HG03025 (cell line): ENCODE results near the gene AFG1L.
"Not testable (repeated sequence)": the region's sequence is repeated elsewhere in the genome, so short reads cannot be mapped to it uniquely, and the experiment has no call there.

Experiments used
- ATAC-seq: cut with Tn5 transposase; IDR thresholded peaks from one replicate; pipeline ENCODE4 v1.9.1; 2021; ENCODE audit warnings: mild to moderate bottlenecking, moderate library complexity; ENCODE audit not compliant: unreplicated experiment, low FRiP score

Gene AFG1L

DNA sequence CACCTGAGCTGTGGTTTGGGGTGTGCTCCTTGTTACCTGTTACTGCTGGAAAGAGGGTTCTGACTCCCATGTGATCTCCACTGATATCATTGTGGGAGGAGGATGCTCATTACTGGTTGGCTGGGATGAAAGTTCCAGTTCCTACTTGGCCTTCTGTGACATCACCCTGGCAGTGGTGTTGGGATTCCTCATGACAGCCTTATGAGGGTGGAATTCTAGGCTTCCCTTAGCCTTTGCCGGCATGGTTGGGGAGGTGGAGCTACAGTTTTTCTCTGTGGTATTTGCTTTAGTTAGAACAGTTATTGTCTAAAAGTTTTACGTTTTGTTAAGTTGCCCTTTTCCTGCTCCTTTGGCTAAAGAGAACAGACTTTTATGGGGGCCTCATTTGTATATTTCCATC is 112.1 kb downstream of the AFG1L start:
- no peak for ATAC-seq

DNA sequence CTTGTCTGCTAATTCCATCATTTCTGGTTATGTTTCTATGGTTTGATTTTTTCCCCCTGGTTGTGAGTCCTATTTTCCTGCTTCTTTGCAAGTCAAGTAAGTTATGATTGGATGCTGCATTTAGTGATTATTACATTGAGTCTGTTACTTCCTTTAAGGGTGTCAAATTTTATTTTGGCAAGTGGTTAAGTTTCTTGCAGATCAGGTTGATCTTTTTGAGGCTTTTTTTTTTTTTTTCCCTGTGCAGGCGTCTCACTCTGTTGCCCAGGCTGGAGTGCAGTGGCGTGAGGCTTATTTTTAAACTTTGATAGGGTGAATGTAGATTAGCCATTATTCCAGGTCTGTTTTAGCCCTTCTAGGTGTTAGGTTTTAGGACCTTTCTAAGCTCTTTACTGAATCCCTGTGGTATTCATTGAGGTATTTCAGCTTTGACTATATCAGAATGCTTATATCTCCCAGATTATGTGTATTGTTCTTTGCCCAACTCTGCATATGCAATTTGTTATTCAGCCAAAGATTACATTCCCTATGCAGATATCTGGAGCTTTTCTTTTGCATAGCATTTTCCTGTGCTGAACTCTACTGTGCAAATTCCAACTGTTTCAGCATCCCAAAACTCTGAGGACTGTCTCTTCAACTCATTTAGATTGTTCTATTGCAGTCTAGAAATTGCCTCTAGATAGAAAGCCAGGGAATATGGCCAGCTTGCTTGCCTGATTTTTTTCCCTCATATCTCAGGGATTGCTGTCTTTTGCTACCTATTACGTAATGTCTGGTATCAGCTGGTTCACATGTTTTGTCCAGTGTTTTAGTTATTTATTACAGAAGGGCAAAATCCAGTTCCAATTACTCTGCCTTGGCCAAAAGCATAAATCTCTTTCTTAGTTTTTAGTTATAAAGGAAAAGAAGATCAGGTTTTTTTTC is 113.3 kb downstream of the AFG1L start:
- no peak for ATAC-seq

DNA sequence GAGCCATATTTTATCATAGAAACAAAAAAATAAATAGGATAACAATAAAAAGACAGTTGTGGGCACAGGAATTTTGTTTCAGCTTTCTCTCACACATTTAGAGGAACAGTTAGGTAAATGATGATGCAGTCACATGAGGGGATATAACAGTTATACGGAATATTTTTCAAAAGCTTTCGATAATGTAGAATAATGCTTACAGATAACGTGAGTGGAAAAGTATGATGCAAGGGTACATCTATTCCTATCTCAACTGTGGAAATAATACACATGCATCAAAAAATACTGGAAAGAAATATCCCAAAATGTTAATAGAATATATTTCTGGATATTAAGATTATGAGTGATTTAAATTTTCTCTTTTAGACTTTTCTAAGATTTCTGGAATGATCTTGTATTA is 114.0 kb downstream of the AFG1L start:
- no peak for ATAC-seq

DNA sequence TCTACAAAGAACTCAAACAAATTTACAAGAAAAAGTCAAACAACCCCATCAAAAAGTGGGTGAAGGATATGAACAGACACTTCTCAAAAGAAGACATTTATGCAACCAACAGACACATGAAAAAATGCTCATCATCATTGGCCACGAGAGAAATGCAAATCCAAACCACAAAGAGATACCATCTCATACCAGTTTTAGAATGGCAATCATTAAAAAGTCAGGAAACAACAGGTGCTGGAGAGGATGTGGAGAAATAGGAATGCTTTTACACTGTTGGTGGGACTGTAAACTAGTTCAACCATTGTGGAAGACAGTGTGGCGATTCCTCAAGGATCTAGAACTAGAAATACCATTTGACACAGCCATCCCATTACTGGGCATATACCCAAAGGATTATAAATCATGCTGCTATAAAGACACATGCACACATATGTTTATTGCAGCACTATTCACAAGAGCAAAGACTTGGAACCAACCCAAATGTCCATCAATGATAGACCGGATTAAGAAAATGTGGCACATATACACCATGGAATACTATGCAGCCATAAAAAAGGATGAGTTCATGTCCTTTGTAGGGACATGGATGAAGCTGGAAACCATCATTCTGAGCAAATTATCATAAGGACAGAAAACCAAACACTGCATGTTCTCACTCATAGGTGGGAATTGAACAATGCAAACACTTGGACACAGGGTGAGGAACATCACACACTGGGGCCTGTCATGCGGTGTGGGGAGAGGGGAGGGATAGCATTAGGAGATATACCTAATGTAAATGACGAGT is 121.4 kb downstream of the AFG1L start:
- not testable (repeated sequence) for ATAC-seq

DNA sequence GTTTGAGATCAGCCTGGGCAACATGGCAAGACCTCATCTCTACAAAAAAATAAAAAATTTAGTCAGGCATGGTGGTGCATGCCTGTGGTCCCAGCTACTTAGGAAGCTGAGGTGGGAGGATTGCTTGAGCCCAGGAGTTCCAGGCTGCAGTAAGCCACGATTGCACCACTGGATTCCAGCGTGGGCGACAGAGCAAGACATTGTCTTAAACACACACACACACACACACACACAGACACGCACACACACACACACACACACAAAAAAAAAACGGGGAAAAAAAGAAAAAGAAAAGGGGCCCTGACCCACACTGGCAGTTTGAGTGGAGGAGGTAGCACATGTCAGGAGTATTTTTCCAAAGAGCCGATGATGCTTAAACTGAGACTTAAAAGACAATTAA is 122.2 kb downstream of the AFG1L start:
- ATAC-seq: no peak

DNA sequence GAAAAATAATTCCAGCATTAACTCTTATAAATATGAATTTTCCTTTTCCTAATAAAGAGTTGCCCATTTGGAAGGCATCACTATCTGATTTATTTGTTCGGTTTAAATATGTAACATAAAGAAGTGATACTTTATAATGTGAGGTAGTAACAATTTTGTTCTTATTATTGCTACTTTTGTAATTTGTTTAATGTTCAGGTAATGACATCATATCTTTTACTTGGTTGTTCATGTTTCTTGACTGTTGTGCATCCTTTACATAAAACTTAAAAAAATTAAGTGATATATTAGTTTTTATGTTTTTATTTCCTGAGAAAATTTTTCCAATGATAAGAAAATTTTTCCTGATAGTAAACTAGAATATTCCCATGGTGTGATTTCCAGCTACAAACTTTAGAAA is 124.6 kb downstream of the AFG1L start:
- no peak for ATAC-seq

DNA sequence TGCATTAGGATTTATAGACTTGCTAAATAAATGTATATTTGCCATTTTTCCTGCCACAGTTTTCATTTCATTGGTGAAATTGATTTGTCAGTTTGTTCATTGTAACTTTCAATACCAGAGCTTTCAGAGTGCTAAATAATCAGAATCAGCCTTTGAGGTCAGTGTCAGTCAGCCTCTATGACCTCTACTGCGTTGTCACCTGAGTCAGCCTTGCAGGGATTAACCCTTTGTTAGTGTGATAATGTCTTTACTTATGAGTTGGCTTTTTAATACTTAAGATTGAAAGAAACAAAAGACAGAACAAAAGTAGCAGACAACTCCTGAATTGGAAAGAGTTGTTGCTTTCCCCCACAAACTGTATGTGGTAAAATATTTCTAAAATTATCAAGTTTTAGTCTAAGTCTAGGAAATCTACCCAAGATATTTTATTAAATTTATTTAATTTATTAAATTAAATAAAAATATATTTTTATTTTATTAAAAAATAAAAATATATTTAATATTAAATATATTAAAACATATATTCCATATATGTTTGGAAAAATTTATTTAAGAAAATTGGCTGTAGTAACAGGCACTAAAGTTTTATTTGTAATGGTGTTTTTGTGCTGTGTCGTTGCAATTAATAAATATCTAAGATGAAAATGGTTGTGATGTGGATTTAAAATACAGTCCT is 125.2 kb downstream of the AFG1L start:
- ATAC-seq: no peak

DNA sequence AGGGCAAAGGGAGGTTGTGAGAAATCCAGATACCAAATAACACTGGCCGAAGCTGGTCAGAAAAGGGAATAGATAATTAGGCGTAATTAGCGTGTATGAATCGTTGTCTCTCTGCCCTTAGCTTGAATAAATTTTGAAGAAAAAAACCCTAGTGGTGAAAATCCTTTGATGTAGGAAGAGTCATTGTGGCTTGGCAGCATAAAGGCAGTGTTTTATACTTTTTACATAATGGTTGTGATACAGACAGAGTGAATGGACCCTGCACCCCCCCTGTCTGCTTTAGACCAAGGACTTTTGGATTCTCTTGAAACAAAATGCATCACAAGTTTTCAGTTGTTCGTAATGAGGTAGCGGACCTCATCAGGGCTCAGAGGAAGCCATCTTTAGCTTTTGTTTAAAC is 126.5 kb downstream of the AFG1L start:
- no peak for ATAC-seq

DNA sequence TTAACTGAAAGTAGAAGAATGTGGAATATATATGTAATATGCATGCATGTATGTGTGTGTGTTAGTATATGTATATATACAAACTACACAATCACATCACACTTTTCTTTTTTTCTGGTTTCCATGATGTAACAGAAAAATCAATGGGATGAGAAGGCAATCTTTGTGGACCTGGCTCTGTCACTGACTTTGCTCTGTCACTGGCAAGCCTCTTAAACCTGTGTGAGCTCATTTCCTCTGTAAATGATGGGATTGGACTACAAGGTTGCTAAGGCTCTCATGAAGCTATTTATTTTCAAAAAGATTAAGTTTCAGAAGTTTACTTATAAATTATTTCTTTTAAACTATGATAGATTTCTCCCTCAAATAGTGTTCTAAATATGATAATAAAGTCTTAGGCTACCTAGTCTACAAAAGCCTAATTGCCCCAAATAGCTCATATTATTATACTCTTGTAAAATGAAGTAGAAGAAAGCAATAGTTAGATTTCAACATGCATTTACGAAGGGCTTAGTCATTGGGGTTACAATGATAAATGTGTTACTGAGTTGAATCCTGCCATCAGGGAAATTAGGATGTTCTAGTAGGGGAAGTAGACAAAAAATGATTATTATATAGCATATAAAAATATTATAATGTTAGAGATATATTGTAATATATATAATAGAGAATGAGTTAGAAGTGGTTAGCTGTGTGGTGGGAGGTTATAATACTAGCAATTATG is 129.3 kb downstream of the AFG1L start:
- no peak for ATAC-seq

DNA sequence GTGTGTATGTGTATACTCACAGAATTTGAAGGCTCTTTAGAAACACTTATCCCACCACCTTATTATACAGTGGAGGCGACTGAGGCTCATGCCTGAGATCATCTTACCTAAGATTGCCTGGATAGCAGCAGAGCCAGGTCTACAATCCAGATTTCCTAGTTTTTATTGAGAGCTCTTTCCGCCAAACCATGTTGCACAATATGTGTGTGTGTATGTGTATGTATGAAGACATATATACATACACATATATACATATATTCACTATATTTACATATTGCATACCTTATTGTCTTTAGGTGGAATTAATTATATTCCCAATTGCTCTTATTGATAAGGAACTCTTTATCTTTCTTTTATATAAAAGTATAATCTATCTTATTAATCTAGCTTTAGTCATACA is 130.6 kb downstream of the AFG1L start:
- ATAC-seq: no peak

DNA sequence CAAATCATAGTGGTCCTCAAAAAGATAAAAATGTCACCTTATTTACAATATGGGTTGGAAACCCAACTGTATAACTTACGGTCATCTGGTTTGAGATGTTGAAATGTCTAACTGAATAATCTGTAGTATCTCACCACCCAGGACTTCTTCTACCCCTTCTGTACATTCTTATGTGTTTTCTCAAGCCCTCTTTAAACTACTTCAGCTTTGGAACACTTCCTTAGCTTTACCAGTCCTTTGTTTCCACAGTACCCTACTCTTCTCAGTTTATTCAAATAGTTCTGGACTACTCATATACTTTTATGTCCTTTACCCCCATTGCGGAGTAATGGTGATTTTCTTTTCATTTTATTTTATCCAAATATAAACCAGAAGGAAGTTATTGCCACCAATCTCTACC is 137.3 kb downstream of the AFG1L start:
- no peak for ATAC-seq

DNA sequence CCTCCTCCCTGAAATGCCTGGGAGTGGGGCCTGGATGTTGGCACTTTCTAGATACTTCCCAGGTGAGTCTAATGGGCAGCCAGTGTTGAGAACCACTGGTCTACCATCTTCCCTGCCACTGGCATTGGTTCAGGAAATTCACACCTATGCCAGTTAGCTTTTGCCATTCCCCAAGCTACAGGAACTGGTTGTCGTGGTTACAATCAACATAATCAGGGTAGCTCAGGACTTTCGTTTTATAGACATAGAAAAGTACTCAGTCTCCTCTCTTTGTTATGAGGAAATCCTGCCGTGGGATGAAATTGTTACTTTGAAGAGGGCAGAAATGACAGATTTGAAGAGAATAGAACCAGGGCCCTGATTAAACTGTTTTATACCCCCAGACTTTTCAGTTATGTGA is 137.9 kb downstream of the AFG1L start:
- no peak for ATAC-seq

DNA sequence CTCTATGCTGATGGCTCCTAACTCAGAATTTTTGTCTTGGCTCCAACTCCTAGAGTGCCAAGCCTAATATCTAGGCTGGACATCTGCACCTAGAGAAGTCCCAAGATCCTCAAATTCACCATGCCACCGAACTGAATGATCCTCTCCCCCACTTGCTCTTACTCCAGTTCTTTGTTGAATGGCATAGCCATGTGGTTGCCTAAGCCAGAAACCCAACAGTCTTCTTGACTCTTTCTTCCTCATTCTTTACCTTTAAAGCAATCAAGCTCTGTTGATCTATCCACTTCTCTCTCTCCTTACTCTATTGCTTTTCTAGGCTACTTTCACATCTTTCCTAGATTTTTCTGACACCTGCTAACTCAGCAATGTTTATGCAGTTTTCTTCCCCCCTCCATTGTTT is 139.4 kb downstream of the AFG1L start:
- no peak for ATAC-seq

DNA sequence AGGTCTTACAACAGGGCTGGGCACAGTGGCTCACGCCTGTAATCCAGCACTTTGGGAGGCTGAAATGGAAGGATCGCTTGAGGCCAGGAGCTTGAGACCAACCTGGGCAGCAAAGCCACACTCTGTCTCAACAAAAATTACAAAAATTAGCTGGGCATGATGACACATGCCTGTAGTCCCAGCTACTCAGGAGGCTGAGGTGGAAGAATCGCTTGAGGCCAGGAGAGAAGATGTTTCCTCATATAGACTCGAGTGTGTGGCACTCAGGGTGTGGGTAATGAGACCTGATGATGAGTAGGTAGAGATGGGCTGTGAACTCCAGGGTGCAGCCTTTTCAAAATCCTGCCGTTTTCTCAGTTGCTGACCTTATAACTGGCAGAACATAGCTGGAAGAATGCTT is 140.5 kb downstream of the AFG1L start:
- ATAC-seq: no peak

DNA sequence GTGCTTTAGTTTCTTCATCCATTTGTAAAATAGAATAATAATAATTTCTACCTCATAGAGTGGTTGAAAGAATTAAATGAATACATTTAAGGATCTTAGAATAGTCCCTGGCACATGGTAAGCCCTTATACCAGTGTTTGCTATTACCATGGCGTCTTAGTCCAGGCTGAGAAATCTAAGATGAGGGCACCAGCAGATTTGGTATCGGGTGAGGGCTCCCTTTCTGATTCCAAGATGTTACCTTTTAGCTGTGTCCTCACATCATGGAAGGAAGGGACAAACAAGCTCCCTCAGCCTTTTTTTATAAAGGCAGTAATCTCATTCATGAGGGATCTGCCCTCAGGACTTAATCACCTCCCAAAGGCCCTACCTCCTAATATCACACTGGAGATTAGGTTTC is 141.9 kb downstream of the AFG1L start:
- no peak for ATAC-seq

DNA sequence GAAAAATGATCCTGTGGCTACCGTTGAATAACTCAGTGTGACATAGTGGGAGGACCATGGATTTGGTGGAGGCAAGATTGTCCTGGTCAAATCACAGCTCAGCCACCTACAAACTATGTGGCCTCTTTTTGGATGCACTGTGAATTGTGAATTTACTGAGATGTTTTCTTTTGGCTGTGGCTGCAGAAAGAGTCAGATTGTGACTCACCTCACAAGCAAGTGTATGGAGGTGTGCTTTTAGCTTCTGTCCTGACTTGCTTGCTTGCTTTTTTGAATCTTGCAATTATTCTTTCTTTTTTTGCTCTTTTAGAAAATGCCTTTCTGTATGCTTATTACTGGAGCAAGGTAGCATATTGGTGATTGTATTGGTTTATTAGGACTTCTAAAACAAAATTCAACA is 143.0 kb downstream of the AFG1L start:
- ATAC-seq: no peak

DNA sequence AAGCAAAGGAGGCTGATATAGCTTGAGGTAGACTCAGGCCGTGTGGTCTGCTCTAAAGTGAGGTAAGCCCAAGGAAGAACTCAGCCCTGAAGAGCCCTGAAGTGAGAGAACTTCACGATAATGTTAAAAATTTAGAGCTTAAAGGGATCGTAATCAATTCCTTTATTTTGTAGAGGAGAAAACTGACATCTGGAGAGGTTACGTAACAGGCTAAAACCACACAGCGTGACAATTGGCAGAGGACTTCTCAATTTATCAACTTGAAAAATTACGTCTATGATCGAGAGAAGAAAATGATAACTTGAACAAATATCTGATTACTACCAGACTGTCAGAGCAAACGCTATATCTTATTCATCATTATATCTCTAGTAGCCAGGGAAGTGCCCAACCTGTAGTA is 144.1 kb downstream of the AFG1L start:
- no peak for ATAC-seq

DNA sequence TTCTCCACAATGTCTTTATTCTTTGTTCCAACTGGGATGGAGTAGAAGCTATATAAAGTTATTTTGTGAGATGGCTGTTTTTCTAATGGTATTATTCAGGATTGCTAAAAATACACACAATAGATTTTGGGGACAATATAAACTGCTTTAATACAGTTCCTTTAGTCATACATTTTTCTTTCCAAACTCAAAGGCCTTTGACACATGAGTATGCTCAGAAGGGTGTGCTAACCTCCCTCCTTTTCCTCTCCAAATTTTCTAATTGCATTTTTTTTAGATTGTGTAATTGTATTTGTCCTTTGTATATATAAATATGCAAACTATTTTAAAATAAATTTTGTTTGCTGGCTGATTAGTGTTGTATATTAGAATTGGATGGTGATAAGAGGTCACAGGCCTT is 146.3 kb downstream of the AFG1L start:
- ATAC-seq: no peak

DNA sequence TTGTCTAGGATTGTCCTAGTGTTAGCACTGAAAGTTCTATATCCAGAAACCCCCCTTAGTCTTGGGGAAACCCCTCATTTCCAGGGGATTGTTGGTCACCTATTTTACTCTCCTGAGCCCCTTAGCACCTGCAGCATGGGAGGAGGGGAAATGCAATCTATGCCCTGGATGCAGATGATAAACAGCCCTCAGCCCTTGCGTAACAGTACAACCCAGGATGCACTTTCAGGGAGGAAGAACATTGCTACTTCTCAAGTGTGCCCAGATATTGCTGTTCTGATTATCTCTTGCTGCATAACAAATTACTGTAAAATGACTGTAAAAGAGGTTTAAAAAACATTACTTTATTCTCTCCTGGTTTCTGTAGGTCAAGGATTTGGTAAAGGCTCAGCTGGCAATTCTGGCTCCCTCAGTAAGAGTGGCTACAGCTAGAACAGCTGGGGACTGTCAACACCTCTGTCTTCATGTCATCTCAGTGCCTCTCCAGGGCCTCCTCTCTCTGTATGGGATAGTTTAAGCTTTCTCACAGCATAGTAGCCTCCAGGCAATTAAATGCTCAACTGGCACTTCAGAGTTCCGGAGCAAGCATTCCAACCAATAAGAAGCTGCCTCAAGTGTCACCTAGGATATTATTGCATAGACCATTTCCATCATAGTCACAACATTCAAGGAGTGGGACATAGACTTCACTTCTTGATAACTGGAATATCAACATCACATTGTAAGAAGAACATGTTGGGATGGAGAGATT is 148.1 kb downstream of the AFG1L start:
- ATAC-seq: no peak

DNA sequence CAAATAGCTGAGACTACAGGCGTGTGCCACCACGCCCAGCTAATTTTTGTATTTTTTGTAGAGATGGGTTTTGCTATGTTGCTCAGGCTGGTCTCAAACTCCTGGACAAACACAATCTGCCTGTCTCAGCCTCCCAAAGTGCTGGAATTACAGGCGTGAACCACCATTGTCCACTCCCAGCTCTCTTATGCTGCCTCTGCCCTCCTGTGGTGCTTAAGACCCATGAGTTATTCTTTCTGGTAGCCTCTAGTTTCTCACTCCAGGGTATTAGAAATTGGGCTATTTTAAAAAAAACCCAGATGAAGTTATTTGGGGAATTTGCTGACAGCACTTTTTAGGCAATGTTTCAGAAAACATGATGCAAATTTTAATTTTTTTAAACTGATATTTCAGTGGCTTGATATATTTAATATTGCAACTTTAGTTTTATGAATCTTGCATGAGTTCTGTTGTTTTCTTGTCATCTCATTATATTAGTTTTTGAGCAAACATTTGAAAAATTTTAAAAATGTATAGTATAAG is 151.8 kb downstream of the AFG1L start:
- ATAC-seq: no peak
